ENCODE measurements around the gene COL5A1.

COL5A1 gene

GRCh38 chr9:134730761-134731496 lies 89.3 kb downstream of the COL5A1 start:
- DNase-seq = no peak

- no peak for DNase-seq
Measured at GRCh38 chr9:134731497-134732391, 90.1 kb downstream of the COL5A1 start.

- DNase-seq = no peak
Measured at GRCh38 chr9:134732392-134733110, 90.9 kb downstream of the COL5A1 start.

GRCh38 chr9:134733480-134734232 lies 92.1 kb downstream of the COL5A1 start:
- DNase-seq = no peak

GRCh38 chr9:134734270-134734669 lies 92.7 kb downstream of the COL5A1 start:
- no peak for DNase-seq

GRCh38 chr9:134735441-134736175 lies 94.0 kb downstream of the COL5A1 start:
- no peak for DNase-seq

- no peak for DNase-seq
Measured at GRCh38 chr9:134736791-134737497, 95.3 kb downstream of the COL5A1 start.

GRCh38 chr9:134737842-134738580 lies 96.4 kb downstream of the COL5A1 start:
- no peak for DNase-seq

- DNase-seq = no peak
Measured at GRCh38 chr9:134738869-134739659, 97.5 kb downstream of the COL5A1 start.

- no peak for DNase-seq
Measured at GRCh38 chr9:134739660-134739968, 98.0 kb downstream of the COL5A1 start.

GRCh38 chr9:134740071-134740470 lies 98.5 kb downstream of the COL5A1 start:
- DNase-seq = no peak

- no peak for DNase-seq
Measured at GRCh38 chr9:134741846-134742245, 100.2 kb downstream of the COL5A1 start.

GRCh38 chr9:134742822-134743535 lies 101.4 kb downstream of the COL5A1 start:
- no peak for DNase-seq

- no peak for DNase-seq
Measured at GRCh38 chr9:134743853-134744252, 102.2 kb downstream of the COL5A1 start.

- no peak for DNase-seq
Measured at GRCh38 chr9:134744385-134745295, 103.0 kb downstream of the COL5A1 start.

- no peak for DNase-seq
Measured at GRCh38 chr9:134747951-134748489, 106.4 kb downstream of the COL5A1 start.

GRCh38 chr9:134748591-134748990 lies 107.0 kb downstream of the COL5A1 start:
- no peak for DNase-seq
